GM23338 (cell line): Measurements from ENCODE around the gene IL17RB. TPM values are rescaled to one million over a fixed set of nuclear protein-coding genes. Genes with fewer than 3 reads are reported as not detected.

ENCODE experiments used
- ATAC-seq: fragments of 200-7000 bp; cut with Tn5 transposase; 3 replicates; pipeline ENCODE4 v1.9.1; 2020
- DNase-seq: peaks from one replicate; pipeline ENCODE4 v3.0.0-alpha.2; 2015; ENCODE audit warnings: low spot score
- H2AFZ ChIP-seq: fragments of 200-600 bp; sonication (generic); 2 replicates; pipeline ENCODE4 v1.8.0; 2016; ENCODE audit warnings: antibody characterized with exemption, mild to moderate bottlenecking, moderate library complexity
- H3F3A ChIP-seq: fragments of 200-600 bp; sonication (generic); replicated peaks from 2 replicates; pipeline ENCODE4 v1.8.0; 2017; ENCODE audit warnings: antibody characterized with exemption, mixed run types, low read depth
- H3K27ac ChIP-seq: fragments of 200-600 bp; sonication (generic); 2 replicates; pipeline ENCODE4 v1.6.1; 2016; ENCODE audit warnings: low read depth
- H3K27me3 ChIP-seq: fragments of 200-600 bp; sonication (generic); 2 replicates; pipeline ENCODE4 v1.8.0; 2016; ENCODE audit warnings: mild to moderate bottlenecking, mixed run types, moderate library complexity; ENCODE audit not compliant: insufficient read depth
- H3K36me3 ChIP-seq: fragments of 200-600 bp; sonication (generic); 2 replicates; pipeline ENCODE4 v1.8.0; 2016; ENCODE audit warnings: mild to moderate bottlenecking; ENCODE audit not compliant: insufficient read depth
- H3K4me1 ChIP-seq: fragments of 200-600 bp; sonication (generic); 2 replicates; pipeline ENCODE4 v1.8.0; 2016; ENCODE audit warnings: mild to moderate bottlenecking, moderate library complexity; ENCODE audit not compliant: insufficient read depth
- H3K4me2 ChIP-seq: fragments of 200-600 bp; sonication (generic); 2 replicates; pipeline ENCODE4 v1.7.1; 2017; ENCODE audit warnings: mixed run types
- H3K4me3 ChIP-seq: fragments of 200-600 bp; sonication (generic); 2 replicates; pipeline ENCODE4 v1.6.1; 2016; ENCODE audit warnings: mixed run types
- H3K79me2 ChIP-seq: fragments of 200-600 bp; sonication (generic); replicated peaks from 2 replicates; pipeline ENCODE4 v1.8.0; 2017; ENCODE audit warnings: mild to moderate bottlenecking; ENCODE audit not compliant: insufficient read depth
- H3K9me2 ChIP-seq: fragments of 200-600 bp; sonication (generic); 2 replicates; pipeline ENCODE4 v1.8.0; 2017; ENCODE audit not compliant: insufficient read depth
- H4K20me1 ChIP-seq: fragments of 200-600 bp; sonication (generic); replicated peaks from 2 replicates; pipeline ENCODE4 v1.8.0; 2017; ENCODE audit warnings: mild to moderate bottlenecking; ENCODE audit not compliant: insufficient read depth
- H3K27ac Mint-ChIP-seq: 2 replicates; pipeline ENCODE4 v1.8.0; 2020; ENCODE audit warnings: inconsistent platforms, mild to moderate bottlenecking, moderate library complexity, mixed read lengths
- H3K27me3 Mint-ChIP-seq: 3 replicates; pipeline ENCODE4 v1.8.0; 2022; ENCODE audit warnings: low read depth, mild to moderate bottlenecking, moderate library complexity, mixed read lengths, inconsistent platforms; ENCODE audit not compliant: insufficient read depth, poor library complexity
- H3K36me3 Mint-ChIP-seq: 3 replicates; pipeline ENCODE4 v1.8.0; 2021; ENCODE audit warnings: low read depth, mild to moderate bottlenecking, inconsistent platforms, moderate library complexity, mixed read lengths
- H3K4me1 Mint-ChIP-seq: 3 replicates; pipeline ENCODE4 v1.8.0; 2020; ENCODE audit warnings: mild to moderate bottlenecking, inconsistent platforms, mixed read lengths
- H3K4me3 Mint-ChIP-seq: 3 replicates; pipeline ENCODE4 v1.8.0; 2021; ENCODE audit warnings: moderate library complexity, mild to moderate bottlenecking, inconsistent platforms, mixed read lengths
- H3K9me3 Mint-ChIP-seq: 3 replicates; pipeline ENCODE4 v1.8.0; 2020; ENCODE audit warnings: moderate library complexity, mild to moderate bottlenecking, inconsistent platforms, mixed read lengths
- CREB1 ChIP-seq: fragments of 250-450 bp; sonication (Bioruptor Pico); IDR thresholded peaks from 2 replicates; pipeline ENCODE4 v1.5.0; 2020; ENCODE audit warnings: low read depth, mild to moderate bottlenecking, moderate library complexity
- JUNB ChIP-seq: IDR thresholded peaks from one replicate; pipeline ENCODE4 v1.6.1; 2016; ENCODE audit warnings: antibody characterized with exemption; ENCODE audit not compliant: unreplicated experiment
- NANOG ChIP-seq: IDR thresholded peaks from 2 replicates; pipeline ENCODE4 v1.6.1; 2016; ENCODE audit warnings: antibody characterized with exemption, borderline replicate concordance
- POLR2AphosphoS5 ChIP-seq: IDR thresholded peaks from 2 replicates; pipeline ENCODE4 v1.6.1; 2016; ENCODE audit warnings: antibody characterized with exemption, low read depth
- REST ChIP-seq: IDR thresholded peaks from one replicate; pipeline ENCODE4 v1.6.1; 2018; ENCODE audit warnings: antibody characterized with exemption; ENCODE audit not compliant: unreplicated experiment
- ZNF114 ChIP-seq: fragments of 250-450 bp; sonication (Bioruptor Pico); IDR thresholded peaks from 2 replicates; pipeline ENCODE4 v1.5.0; 2020; ENCODE audit warnings: mild to moderate bottlenecking, moderate library complexity
- ZNF331 ChIP-seq: fragments of 250-450 bp; sonication (Bioruptor Pico); IDR thresholded peaks from 2 replicates; pipeline ENCODE4 v1.5.0; 2020; ENCODE audit warnings: low read depth, mild to moderate bottlenecking, moderate library complexity
- polyA plus RNA-seq: library from polyadenylated mRNA; unstranded; fragments of >200 nt; fragmentation: Nextera tagmentation; extraction: Ambion mirVana; gene quantifications from 2 replicates; pipeline ENCODE4 v1.2.1, GENCODE V29; 2016
- total RNA-seq: library from RNA; depleted of rRNA; stranded (reverse); fragments of >200 nt; shearing (Covaris generic); gene quantifications from 2 replicates; pipeline ENCODE4 v1.2.3, GENCODE V29; 2014
- TF ChIP-seq, protein P1 (sequence below): fragments of 250-450 bp; sonication (Bioruptor Pico); IDR thresholded peaks from 2 replicates; pipeline ENCODE4 v1.5.0; 2020; ENCODE audit warnings: mild to moderate bottlenecking, moderate library complexity
- TF ChIP-seq, protein P2 (sequence below), 2 experiments: fragments of 200-600 bp in 1 of 2; sonication (generic) in 1 of 2; conservative IDR thresholded peaks; 2 replicates each; pipeline versions ENCODE4 v1.5.1 to v1.6.1; 2016 to 2017; ENCODE audit warnings: antibody characterized with exemption in 2 of 2, low read depth in 2 of 2, mild to moderate bottlenecking in 2 of 2, moderate library complexity in 1 of 2

The IL17RB gene
- total and polyA plus RNA-seq, 2 experiments from 2014 or later: 5.7 to 6.9 TPM

GRCh38 chr3:53817809-53818208, 28.6 kb upstream of the IL17RB start:
- Mint-ChIP-seq H3K36me3 (peaks cover 12% of the 10 kb centered on the region; the same call in 1 of the 3 replicates), H3K9me3 (no peaks in the 10 kb centered on the region), H3K27ac (no peak overlapping the region), H3K4me1 (no peaks in the 10 kb centered on the region), H3K4me3 (no peak overlapping the region), H3K27me3 (peaks cover 2% of the 10 kb centered on the region)
- no peak overlapping the region for H3K4me2 ChIP-seq
- no peaks in the 10 kb centered on the region for H4K20me1 ChIP-seq
- H3F3A ChIP-seq: no peaks in the 10 kb centered on the region
- no peaks in the 10 kb centered on the region for H3K27me3 ChIP-seq
- DNase-seq (no peak), ATAC-seq (no peak)
- H2AFZ ChIP-seq: no peak overlapping the region
- H3K36me3 ChIP-seq: no peaks in the 10 kb centered on the region; the same call in 1 of the 2 replicates
- no peak overlapping the region for H3K27ac ChIP-seq
- H3K9me2 ChIP-seq: no peaks in the 10 kb centered on the region
- TF ChIP-seq POLR2AphosphoS5 (no peak), NANOG (no peak)
- TF ChIP-seq, protein P1, sequence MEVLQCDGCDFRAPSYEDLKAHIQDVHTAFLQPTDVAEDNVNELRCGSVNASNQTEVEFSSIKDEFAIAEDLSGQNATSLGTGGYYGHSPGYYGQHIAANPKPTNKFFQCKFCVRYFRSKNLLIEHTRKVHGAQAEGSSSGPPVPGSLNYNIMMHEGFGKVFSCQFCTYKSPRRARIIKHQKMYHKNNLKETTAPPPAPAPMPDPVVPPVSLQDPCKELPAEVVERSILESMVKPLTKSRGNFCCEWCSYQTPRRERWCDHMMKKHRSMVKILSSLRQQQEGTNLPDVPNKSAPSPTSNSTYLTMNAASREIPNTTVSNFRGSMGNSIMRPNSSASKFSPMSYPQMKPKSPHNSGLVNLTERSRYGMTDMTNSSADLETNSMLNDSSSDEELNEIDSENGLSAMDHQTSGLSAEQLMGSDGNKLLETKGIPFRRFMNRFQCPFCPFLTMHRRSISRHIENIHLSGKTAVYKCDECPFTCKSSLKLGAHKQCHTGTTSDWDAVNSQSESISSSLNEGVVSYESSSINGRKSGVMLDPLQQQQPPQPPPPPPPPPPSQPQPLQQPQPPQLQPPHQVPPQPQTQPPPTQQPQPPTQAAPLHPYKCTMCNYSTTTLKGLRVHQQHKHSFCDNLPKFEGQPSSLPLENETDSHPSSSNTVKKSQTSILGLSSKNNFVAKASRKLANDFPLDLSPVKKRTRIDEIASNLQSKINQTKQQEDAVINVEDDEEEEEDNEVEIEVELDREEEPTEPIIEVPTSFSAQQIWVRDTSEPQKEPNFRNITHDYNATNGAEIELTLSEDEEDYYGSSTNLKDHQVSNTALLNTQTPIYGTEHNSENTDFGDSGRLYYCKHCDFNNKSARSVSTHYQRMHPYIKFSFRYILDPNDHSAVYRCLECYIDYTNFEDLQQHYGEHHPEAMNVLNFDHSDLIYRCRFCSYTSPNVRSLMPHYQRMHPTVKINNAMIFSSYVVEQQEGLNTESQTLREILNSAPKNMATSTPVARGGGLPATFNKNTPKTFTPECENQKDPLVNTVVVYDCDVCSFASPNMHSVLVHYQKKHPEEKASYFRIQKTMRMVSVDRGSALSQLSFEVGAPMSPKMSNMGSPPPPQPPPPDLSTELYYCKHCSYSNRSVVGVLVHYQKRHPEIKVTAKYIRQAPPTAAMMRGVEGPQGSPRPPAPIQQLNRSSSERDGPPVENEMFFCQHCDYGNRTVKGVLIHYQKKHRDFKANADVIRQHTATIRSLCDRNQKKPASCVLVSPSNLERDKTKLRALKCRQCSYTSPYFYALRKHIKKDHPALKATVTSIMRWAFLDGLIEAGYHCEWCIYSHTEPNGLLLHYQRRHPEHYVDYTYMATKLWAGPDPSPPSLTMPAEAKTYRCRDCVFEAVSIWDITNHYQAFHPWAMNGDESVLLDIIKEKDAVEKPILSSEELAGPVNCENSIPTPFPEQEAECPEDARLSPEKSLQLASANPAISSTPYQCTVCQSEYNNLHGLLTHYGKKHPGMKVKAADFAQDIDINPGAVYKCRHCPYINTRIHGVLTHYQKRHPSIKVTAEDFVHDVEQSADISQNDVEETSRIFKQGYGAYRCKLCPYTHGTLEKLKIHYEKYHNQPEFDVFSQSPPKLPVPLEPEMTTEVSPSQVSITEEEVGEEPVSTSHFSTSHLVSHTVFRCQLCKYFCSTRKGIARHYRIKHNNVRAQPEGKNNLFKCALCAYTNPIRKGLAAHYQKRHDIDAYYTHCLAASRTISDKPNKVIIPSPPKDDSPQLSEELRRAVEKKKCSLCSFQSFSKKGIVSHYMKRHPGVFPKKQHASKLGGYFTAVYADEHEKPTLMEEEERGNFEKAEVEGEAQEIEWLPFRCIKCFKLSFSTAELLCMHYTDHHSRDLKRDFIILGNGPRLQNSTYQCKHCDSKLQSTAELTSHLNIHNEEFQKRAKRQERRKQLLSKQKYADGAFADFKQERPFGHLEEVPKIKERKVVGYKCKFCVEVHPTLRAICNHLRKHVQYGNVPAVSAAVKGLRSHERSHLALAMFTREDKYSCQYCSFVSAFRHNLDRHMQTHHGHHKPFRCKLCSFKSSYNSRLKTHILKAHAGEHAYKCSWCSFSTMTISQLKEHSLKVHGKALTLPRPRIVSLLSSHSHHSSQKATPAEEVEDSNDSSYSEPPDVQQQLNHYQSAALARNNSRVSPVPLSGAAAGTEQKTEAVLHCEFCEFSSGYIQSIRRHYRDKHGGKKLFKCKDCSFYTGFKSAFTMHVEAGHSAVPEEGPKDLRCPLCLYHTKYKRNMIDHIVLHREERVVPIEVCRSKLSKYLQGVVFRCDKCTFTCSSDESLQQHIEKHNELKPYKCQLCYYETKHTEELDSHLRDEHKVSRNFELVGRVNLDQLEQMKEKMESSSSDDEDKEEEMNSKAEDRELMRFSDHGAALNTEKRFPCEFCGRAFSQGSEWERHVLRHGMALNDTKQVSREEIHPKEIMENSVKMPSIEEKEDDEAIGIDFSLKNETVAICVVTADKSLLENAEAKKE (CRISPR knock-in tag): no peak
- no peaks in the 10 kb centered on the region for H3K79me2 ChIP-seq
- no peaks in the 10 kb centered on the region for H3K4me1 ChIP-seq
- no peak overlapping the region for H3K4me3 ChIP-seq

DNA sequence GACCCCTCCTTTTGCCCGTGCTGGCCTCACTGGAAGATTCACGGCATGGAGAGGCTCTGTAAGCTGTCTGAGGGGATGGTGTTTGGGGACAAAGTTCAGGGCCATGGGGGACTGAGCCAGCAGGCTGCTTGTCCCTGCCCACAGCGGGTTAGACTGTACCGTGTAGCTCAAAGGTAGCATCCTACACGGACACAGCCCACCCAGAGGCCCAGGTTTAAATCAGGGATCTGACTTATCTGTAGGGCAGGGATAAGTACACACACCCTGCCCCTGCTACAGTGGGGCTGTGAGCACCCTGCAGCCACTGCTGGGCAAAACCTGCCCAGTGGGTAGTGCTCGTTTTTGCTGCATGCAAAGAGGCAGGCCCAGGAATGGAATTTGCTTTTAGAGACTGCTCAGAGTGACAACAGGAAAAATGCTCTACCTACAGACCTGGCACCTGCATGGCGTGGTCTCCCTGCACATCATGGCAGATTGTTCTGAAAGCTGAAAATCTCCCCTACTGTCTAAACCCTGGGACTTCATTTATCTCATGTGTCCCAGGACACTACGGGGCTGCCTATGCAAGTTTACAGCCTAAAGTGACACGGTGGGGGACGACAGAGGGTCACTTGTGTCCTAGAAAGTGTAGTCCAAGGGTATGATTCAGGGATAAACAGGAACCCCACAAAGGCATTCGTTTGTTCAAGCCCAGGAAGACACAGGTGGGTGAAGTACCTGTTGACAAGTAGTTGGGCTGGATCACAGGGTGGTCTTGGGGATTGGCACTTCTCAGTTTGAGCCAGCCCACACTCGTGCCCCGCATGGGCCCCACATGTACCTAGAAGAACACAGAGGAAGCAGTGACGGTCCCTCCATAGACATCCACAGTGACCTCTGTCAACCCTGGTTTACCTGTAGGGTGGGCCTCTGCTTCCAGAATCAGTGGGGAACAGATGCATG, 27.9 kb upstream of the IL17RB start:
- no peak for DNase-seq
- no peaks in the 10 kb centered on the region for H3K4me1 ChIP-seq
- no peak overlapping the region for H3K4me2 ChIP-seq
- no peaks in the 10 kb centered on the region for H3K4me1 Mint-ChIP-seq
- H3K27ac Mint-ChIP-seq: no peak overlapping the region
- H3K9me3 Mint-ChIP-seq: no peaks in the 10 kb centered on the region
- H3F3A ChIP-seq: no peaks in the 10 kb centered on the region
- H3K27ac ChIP-seq: no peak overlapping the region
- H3K36me3 ChIP-seq: no peaks in the 10 kb centered on the region; the same call in 1 of the 2 replicates
- H3K36me3 Mint-ChIP-seq: peaks cover 12% of the 10 kb centered on the region; the same call in 1 of the 3 replicates
- H3K27me3 ChIP-seq: no peaks in the 10 kb centered on the region
- H3K4me3 Mint-ChIP-seq: no peak overlapping the region
- peaks cover 2% of the 10 kb centered on the region for H3K27me3 Mint-ChIP-seq
- H3K4me3 ChIP-seq: no peak overlapping the region
- ATAC-seq: no peak
- H2AFZ ChIP-seq: no peak overlapping the region
- H4K20me1 ChIP-seq: no peaks in the 10 kb centered on the region
- H3K79me2 ChIP-seq: no peaks in the 10 kb centered on the region
- H3K9me2 ChIP-seq: no peaks in the 10 kb centered on the region
- TF ChIP-seq CREB1 (CRISPR knock-in tag) (no peak), REST (no peak), ZNF331 (no peak), ZNF114 (CRISPR knock-in tag) (no peak), JUNB (no peak), NANOG (no peak)
- TF ChIP-seq, protein P2, sequence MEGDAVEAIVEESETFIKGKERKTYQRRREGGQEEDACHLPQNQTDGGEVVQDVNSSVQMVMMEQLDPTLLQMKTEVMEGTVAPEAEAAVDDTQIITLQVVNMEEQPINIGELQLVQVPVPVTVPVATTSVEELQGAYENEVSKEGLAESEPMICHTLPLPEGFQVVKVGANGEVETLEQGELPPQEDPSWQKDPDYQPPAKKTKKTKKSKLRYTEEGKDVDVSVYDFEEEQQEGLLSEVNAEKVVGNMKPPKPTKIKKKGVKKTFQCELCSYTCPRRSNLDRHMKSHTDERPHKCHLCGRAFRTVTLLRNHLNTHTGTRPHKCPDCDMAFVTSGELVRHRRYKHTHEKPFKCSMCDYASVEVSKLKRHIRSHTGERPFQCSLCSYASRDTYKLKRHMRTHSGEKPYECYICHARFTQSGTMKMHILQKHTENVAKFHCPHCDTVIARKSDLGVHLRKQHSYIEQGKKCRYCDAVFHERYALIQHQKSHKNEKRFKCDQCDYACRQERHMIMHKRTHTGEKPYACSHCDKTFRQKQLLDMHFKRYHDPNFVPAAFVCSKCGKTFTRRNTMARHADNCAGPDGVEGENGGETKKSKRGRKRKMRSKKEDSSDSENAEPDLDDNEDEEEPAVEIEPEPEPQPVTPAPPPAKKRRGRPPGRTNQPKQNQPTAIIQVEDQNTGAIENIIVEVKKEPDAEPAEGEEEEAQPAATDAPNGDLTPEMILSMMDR (conservative IDR thresholded peaks at IDR 0.05; ENCODE audit: low read depth in 2 of 2): no peak
